GM18499 (cell line): Measurements from ENCODE around the gene SLC9A1.
"Not testable (repeated sequence)": the region's sequence is repeated elsewhere in the genome, so short reads cannot be mapped to it uniquely, and the experiment has no call there.

Experiments used
- ATAC-seq: cut with Tn5 transposase; IDR thresholded peaks from one replicate; pipeline ENCODE4 v1.9.1; 2021; ENCODE audit warnings: moderate number of reproducible peaks; ENCODE audit not compliant: insufficient read depth, unreplicated experiment

Gene SLC9A1

DNA sequence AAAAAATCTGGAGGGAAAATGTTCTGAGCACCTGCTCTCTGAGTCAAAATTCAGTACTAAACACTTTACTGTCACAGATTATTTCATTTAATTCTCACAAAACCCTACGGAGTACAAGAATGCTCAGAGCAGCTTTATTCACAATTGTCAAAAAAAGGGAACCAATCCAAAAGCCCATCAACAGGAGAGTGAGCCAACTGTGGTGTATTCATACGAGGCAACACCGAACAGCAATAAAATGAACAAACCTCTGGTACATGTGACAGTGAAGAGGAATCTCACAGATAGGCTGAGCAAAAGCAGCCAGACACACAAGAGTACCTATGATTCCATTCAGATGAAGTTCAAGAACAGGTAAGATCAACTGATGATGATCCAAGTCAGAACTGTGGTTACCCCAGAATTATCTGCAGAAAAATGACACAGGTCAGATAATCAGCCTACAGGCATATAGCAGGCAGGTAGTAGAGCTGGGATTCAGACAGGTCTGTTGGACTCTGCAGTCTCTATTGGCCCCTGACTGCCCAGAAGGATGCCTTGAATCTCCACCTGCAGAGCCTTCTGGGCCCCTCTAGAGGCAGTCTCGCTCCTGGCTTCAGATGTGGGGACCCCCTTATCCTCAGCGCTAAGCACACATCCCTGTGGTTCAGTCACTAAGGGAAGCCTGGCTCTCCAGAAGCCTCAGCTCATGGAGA is 19.2 kb downstream of the SLC9A1 start:
- ATAC-seq: no peak

GRCh38 chr1:27133991-27134390 is 20.9 kb downstream of the SLC9A1 start:
- no peak for ATAC-seq

DNA sequence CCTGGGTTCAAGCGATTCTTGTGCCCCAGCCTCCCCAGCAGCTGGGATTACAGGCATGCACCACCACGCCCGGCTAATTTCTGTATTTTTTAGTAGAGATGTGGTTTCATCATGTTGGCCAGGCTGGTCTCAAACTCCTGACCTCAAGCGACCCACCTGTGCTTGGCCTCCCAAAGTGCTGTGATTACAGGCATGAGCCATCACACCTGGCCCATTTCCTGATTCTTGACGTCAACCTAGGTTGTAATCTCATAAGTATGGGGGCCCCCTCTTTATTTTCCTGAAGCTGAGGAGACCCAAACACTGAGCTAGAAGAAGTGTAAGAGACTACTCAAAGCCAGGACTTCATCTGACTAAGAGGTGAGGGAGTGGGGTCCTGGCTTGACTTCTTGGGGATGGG is 21.8 kb downstream of the SLC9A1 start:
- ATAC-seq: no peak

- ATAC-seq: no peak
Observed at GRCh38 chr1:27132624-27133023, 22.3 kb downstream of the SLC9A1 start.

GRCh38 chr1:27132147-27132546 is 22.8 kb downstream of the SLC9A1 start:
- ATAC-seq: no peak

- no peak for ATAC-seq
Observed at GRCh38 chr1:27130798-27131197, 24.1 kb downstream of the SLC9A1 start.

GRCh38 chr1:27129225-27129624 is 25.7 kb downstream of the SLC9A1 start:
- no peak for ATAC-seq

GRCh38 chr1:27127419-27127818 is 27.5 kb downstream of the SLC9A1 start:
- no peak for ATAC-seq

DNA sequence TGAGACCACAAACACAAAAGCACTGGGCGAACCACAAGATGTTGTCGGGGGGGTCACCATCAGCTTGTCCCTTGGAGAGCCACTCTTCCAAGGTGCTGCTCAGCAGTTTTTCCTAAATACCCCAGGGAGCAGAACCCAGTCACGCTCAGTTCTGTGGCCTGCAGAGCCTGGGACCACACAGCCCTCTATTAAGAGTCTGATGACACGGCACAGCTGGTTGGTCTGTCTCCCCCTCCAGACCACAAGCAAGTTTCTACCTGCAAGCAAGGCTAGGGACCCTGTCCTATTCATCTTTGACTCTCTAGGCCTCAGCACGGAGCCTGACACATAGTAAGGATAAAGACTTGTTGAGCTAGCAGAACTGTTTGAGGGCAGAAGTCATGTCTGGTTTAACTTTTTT is 28.5 kb downstream of the SLC9A1 start:
- no peak for ATAC-seq

GRCh38 chr1:27125125-27125524 is 29.8 kb downstream of the SLC9A1 start:
- not testable (repeated sequence) for ATAC-seq

- no peak for ATAC-seq
Observed at GRCh38 chr1:27124405-27124804, 30.5 kb downstream of the SLC9A1 start.

DNA sequence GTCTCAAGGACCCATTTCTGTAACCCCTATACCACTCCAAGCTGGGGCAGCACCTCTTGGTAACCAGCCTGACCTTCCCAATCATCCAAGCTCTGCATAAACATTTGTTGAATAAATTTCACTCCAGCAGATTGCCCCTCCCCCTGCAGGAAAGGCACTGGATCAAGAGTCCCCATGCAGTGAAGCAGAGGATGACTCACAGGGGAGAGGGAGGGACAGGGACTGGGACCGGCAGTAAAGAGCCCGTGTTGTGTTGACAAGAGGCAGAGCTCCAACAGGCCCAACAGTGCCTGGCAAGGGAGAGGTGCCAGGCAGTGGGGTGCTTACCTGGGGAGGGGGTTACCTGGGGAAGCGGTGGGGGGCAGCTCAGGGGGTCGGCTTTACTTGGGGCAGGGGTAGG is 32.3 kb downstream of the SLC9A1 start:
- no peak for ATAC-seq

GRCh38 chr1:27120854-27121253 is 34.1 kb downstream of the SLC9A1 start:
- ATAC-seq: no peak

DNA sequence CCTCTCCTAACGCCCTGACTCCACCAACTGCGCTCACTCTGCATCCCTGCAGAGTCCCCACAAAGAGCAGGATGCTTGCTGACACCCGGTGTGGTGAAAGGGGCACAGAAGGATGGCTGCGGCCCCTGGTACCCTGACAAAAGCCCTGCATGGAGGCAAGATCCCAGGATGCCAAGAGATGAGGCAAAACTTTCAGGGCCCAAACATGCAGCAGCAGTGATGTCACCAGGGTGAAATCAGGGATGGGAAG is 36.6 kb downstream of the SLC9A1 start:
- ATAC-seq: no peak

GRCh38 chr1:27117733-27118439 is 37.0 kb downstream of the SLC9A1 start:
- ATAC-seq: no peak

DNA sequence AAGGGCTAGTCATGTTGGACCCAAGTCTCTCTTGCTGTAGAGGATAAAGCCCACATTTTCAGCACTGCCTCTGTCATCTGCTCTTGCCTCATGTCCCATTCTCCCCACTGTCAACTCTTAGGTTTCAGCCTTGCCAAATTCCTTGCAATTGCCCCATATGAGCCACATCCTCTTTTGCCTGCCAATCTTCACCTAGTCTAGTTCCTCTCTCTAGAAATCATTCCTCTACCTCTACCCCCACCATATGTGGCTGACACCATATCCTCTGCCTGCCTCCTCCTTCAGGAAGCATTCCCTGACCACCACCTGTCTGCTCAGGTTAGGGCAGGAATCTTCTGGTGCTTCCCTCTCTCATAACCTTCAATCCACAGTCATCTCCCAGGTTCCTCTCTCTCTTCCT is 38.2 kb downstream of the SLC9A1 start:
- ATAC-seq: no peak

- ATAC-seq: no peak
Observed at GRCh38 chr1:27116232-27116631, 38.7 kb downstream of the SLC9A1 start.

DNA sequence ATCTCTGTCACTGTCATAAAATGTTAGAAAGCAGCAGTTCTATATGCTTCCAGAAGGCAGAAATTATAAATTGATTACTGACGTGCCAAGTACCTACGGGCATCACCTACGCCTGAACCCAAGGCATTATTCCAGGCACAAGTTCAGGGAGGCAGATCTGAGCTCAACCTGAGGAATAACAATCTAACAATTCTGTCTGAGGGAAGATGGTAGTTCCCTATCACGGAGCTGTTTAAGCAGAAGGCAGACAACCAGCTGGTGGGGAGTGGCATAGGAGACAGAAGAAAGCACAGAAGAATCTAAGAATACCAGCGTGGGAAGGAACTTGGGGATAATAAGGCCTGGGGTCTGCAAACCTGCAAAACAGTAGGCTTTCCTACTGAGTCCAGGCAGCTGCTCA is 40.4 kb downstream of the SLC9A1 start:
- no peak for ATAC-seq

- ATAC-seq: no peak
Observed at GRCh38 chr1:27113861-27114260, 41.1 kb downstream of the SLC9A1 start.

GRCh38 chr1:27111626-27112573 is 43.0 kb downstream of the SLC9A1 start:
- ATAC-seq: no peak

DNA sequence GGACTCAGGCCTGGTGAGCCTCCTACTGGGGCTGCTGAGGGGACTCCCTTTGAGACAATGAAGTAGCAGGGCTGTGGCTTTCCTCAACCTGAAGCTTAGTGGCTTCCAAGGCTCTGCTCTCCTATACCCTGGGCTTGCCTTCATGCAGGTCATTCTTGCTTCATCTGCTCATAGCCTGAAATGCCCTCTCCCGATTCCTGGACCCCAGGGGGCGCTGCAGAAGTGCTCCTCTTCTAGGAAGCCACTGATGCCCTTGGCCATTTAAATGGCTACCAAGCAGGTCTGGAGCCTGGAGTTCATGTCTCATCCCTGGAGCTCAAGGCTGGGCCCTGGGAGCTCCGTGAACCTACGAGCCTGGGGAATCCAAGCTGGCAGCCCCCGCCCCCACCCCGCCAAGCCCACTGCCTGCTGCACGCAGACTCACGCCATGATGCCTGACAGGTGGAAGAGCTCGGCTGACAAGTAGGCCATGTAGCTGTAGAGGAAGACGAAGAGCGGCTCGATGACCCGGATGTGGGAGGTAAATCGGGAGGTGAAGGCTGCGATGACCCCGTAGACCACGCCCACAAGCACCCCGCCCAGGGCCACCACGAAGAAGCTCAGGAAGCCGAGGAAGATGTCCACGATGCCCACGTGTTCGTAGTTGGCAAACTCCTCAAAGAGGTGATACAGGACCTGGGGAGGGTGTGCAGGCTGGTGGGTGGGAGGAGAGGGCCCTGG is 45.7 kb downstream of the SLC9A1 start:
- ATAC-seq: no peak
